ENCODE data around the gene ACVR1B.

Gene ACVR1B

DNA sequence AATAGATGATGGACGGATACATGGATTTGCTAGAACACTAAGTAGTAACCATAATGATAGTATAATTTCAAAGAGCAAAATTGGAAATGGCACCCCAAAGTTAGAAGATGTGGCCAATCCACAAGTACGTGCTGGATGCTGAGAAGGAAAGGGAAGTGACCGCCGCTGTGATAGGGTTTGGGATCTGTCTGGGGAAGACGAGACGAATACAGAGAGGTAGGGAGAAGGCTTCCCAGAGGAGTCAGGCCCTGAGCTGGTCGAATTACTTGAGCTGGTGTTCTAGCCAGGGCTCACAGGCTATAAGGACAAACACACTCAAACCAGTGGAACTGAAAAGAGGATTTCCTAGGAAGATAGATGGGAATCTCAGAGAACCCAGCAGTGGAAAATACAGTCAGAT is 9.4 kb upstream of the ACVR1B start:
- no peak for DNase-seq (ENCODE audit: low spot score)
- TF ChIP-seq, protein P1, sequence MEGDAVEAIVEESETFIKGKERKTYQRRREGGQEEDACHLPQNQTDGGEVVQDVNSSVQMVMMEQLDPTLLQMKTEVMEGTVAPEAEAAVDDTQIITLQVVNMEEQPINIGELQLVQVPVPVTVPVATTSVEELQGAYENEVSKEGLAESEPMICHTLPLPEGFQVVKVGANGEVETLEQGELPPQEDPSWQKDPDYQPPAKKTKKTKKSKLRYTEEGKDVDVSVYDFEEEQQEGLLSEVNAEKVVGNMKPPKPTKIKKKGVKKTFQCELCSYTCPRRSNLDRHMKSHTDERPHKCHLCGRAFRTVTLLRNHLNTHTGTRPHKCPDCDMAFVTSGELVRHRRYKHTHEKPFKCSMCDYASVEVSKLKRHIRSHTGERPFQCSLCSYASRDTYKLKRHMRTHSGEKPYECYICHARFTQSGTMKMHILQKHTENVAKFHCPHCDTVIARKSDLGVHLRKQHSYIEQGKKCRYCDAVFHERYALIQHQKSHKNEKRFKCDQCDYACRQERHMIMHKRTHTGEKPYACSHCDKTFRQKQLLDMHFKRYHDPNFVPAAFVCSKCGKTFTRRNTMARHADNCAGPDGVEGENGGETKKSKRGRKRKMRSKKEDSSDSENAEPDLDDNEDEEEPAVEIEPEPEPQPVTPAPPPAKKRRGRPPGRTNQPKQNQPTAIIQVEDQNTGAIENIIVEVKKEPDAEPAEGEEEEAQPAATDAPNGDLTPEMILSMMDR (IDR thresholded peaks at IDR 0.05; ENCODE audit: extremely low read depth, insufficient read depth, missing control alignments): no peak
- in situ Hi-C loops (cut with MboI; ENCODE audit: low pct_unique_long_range_greater_than_20kb, low sequenced_read_pairs, unreplicated experiment): no loop called here

- DNase-seq (ENCODE audit: low spot score): no peak
- TF ChIP-seq, protein P1 (IDR thresholded peaks at IDR 0.05; ENCODE audit: extremely low read depth, insufficient read depth, missing control alignments): no peak
- in situ Hi-C loops (cut with MboI; ENCODE audit: low pct_unique_long_range_greater_than_20kb, low sequenced_read_pairs, unreplicated experiment): no loop called here
These were observed 8.9 kb upstream of the ACVR1B start for GRCh38 chr12:51942501-51943000.

- TF ChIP-seq, protein P1 (IDR thresholded peaks at IDR 0.05; ENCODE audit: extremely low read depth, insufficient read depth, missing control alignments): no peak
- no peak for DNase-seq (ENCODE audit: low spot score)
- in situ Hi-C loops (cut with MboI; ENCODE audit: low pct_unique_long_range_greater_than_20kb, low sequenced_read_pairs, unreplicated experiment): no loop called here
These were observed 8.2 kb upstream of the ACVR1B start for GRCh38 chr12:51943346-51943745.

GRCh38 chr12:51944608-51945233 is 6.8 kb upstream of the ACVR1B start:
- DNase-seq (ENCODE audit: low spot score): no peak
- in situ Hi-C loops (cut with MboI; ENCODE audit: low pct_unique_long_range_greater_than_20kb, low sequenced_read_pairs, unreplicated experiment): no loop called here
- TF ChIP-seq, protein P1 (IDR thresholded peaks at IDR 0.05; ENCODE audit: extremely low read depth, insufficient read depth, missing control alignments): no peak

DNA sequence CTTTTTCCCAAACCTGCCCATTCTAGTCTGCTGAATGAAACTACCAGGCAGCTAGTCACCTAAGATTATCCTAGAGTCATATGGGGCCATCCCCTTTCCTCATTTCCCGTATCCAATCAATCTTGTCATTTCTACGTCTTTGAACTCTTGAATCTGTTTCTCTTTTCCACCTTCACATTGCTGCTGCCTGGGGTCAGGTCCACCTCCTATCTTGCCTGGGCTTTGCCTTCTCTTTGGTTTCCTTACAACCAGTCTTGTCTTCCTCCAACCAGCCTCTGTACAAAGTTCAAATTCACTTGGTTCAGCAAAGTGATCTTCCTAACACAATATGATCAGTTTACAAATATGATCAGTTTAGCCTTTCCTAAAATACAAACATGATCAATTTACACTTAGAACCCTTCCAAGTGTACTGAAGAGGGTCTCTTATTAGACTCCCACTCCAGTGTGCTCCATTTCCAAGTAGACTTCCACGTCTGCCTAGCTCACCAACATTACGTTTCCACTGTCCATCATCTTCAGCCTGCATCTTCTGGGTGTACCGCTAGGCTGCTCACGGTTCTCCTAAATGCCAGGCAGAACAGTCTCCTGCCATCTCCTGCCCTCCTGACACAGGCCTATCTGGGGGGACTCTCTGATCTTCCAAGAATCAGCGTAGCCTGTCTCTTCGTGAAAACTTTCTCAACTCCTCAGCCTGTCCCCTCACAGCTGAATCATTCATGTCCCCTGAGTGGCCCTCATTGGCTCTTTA is 4.1 kb upstream of the ACVR1B start:
- TF ChIP-seq, protein P1 (IDR thresholded peaks at IDR 0.05; ENCODE audit: extremely low read depth, insufficient read depth, missing control alignments): no peak
- DNase-seq (ENCODE audit: low spot score): no peak
- in situ Hi-C loops (cut with MboI; ENCODE audit: low pct_unique_long_range_greater_than_20kb, low sequenced_read_pairs, unreplicated experiment): no loop called here

DNA sequence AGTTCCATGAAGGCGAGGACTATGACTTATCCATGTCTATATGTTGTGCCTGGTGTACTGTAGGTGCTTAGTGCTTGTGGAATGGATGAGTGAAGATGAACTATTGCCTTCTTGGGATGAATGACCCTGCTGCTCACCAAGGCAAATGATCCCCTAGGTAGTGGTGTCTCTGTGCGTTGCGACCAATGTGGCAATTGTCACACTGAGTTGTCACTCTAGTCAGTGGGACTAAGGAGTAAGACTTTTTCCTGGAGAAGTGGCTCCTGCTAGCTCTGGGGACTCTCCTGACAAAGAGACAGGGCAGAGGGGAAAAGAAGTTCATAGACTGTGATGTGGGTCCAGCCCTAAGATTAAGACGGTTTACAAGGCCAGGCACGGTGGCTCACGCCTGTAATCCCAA is 3.4 kb upstream of the ACVR1B start:
- DNase-seq (ENCODE audit: low spot score): no peak
- TF ChIP-seq, protein P1 (IDR thresholded peaks at IDR 0.05; ENCODE audit: extremely low read depth, insufficient read depth, missing control alignments): no peak
- in situ Hi-C loops (cut with MboI; ENCODE audit: low pct_unique_long_range_greater_than_20kb, low sequenced_read_pairs, unreplicated experiment): no loop called here

Measured in GM13977 (cell line).